B cell (primary cell): ENCODE data around the gene AEN. TPM values are rescaled to one million over a fixed set of nuclear protein-coding genes. Genes with fewer than 3 reads are reported as not detected.

Source experiments
- ATAC-seq: fragments of 200-7000 bp; cut with Tn5 transposase; one replicate; pipeline ENCODE4 v1.10.0; 2021; ENCODE audit warnings: low read depth, mild to moderate bottlenecking, moderate number of reproducible peaks, moderate library complexity
- CTCF ChIA-PET: fragments of 350-600 bp; sonication (Branson Sonifier 250); formaldehyde crosslinking; loops from one replicate; lab custom pipeline; 2021; ENCODE audit warnings: antibody characterized with exemption, inconsistent platforms; lab: Charles Lee
- POLR2A ChIA-PET: fragments of 350-600 bp; sonication (Branson Sonifier 250); formaldehyde crosslinking; loops from one replicate; lab custom pipeline; 2021; ENCODE audit warnings: antibody characterized with exemption; lab: Charles Lee
- DNase-seq: peaks from one replicate; pipeline ENCODE4 v3.0.0; 2013
- H2AFZ ChIP-seq: 2 replicates; pipeline ENCODE4 v1.6.1; 2012; ENCODE audit warnings: mild to moderate bottlenecking, low read depth, low read length; ENCODE audit not compliant: insufficient read depth, poor library complexity, severe bottlenecking
- H3K27ac ChIP-seq, 2 donors: 1 replicate in 1 of 2; 2 replicates in 1 of 2; pipeline ENCODE4 v1.5.1; 2012 to 2013; ENCODE audit warnings: low read length in 2 of 2, mild to moderate bottlenecking in 2 of 2, moderate library complexity in 1 of 2
- H3K27me3 ChIP-seq, 4 experiments: fragments of 200-600 bp in 1 of 4; sonication (generic) in 1 of 4; replicated peaks in 1 of 4; 1 replicate in 2 of 4; 2 replicates in 2 of 4; pipeline versions ENCODE4 v1.6.1 to v1.7.0; 2013 to 2016; ENCODE audit warnings: low read length in 3 of 4, mild to moderate bottlenecking in 2 of 4, mixed read lengths in 1 of 4, moderate library complexity in 1 of 4; ENCODE audit not compliant: insufficient read depth in 4 of 4, control insufficient read depth in 3 of 4; ENCODE audit errors: control extremely low read depth in 1 of 4
- H3K36me3 ChIP-seq, 2 experiments: replicated peaks in 1 of 2; 1 replicate in 1 of 2; 2 replicates in 1 of 2; pipeline versions ENCODE4 v1.6.1 to v1.7.1; 2013; ENCODE audit warnings: low read length in 1 of 2; ENCODE audit not compliant: insufficient read depth in 2 of 2, control insufficient read depth in 1 of 2; ENCODE audit errors: control extremely low read depth in 1 of 2, extremely low read depth in 1 of 2
- H3K4me1 ChIP-seq, 2 donors: fragments of 200-600 bp in 1 of 2; sonication (generic) in 1 of 2; 1 replicate in 1 of 2; 2 replicates in 1 of 2; pipeline versions ENCODE4 v1.5.1 to v1.6.1; 2013 to 2017; ENCODE audit warnings: low read length in 2 of 2; ENCODE audit not compliant: control insufficient read depth in 2 of 2, insufficient read depth in 2 of 2
- H3K4me2 ChIP-seq: replicated peaks from 2 replicates; pipeline ENCODE3; 2012; ENCODE audit warnings: mild to moderate bottlenecking, low read depth, low read length; ENCODE audit not compliant: poor library complexity, severe bottlenecking
- H3K4me3 ChIP-seq, 5 experiments: fragments of 200-600 bp in 1 of 5; sonication (generic) in 1 of 5; 1 replicate in 3 of 5; 2 replicates in 2 of 5; pipeline versions ENCODE4 v1.5.1 to v1.7.0; 2011 to 2016; ENCODE audit warnings: low read length in 4 of 5, mild to moderate bottlenecking in 4 of 5, low read depth in 2 of 5, control low read depth in 1 of 5, moderate library complexity in 1 of 5; ENCODE audit not compliant: insufficient read depth in 1 of 5; ENCODE audit errors: control extremely low read depth in 1 of 5, extremely low read depth in 1 of 5
- H3K79me2 ChIP-seq: fragments of 200-600 bp; sonication (generic); one replicate; pipeline ENCODE4 v1.6.0; 2016; ENCODE audit warnings: low read length; ENCODE audit not compliant: control insufficient read depth, insufficient read depth
- H3K9ac ChIP-seq: fragments of 200-600 bp; sonication (generic); 2 replicates; pipeline ENCODE4 v1.6.1; 2017; ENCODE audit warnings: mild to moderate bottlenecking, low read length, moderate library complexity
- H3K9me3 ChIP-seq, 3 donors: one replicate each; pipeline versions ENCODE4 v1.6.1 to v1.7.1; 2013; ENCODE audit warnings: low read length in 2 of 3; ENCODE audit not compliant: control insufficient read depth in 2 of 3, insufficient read depth in 1 of 3; ENCODE audit errors: control extremely low read depth in 1 of 3
- H4K20me1 ChIP-seq: 2 replicates; pipeline ENCODE4 v1.6.0; 2012; ENCODE audit warnings: mild to moderate bottlenecking, low read length; ENCODE audit not compliant: insufficient read depth, control insufficient read depth, poor library complexity, severe bottlenecking
- H3K27ac Mint-ChIP-seq: one replicate; pipeline ENCODE4 v1.8.0; 2021; ENCODE audit warnings: mixed read lengths
- H3K27me3 Mint-ChIP-seq: one replicate; pipeline ENCODE4 v1.8.0; 2021; ENCODE audit warnings: mixed read lengths
- H3K4me1 Mint-ChIP-seq: one replicate; pipeline ENCODE4 v1.8.0; 2021; ENCODE audit warnings: mixed read lengths
- H3K4me3 Mint-ChIP-seq: one replicate; pipeline ENCODE4 v1.8.0; 2021; ENCODE audit warnings: mixed read lengths
- H3K9me3 Mint-ChIP-seq: one replicate; pipeline ENCODE4 v1.8.0; 2022; ENCODE audit warnings: mixed read lengths; ENCODE audit not compliant: insufficient read depth
- EZH2 ChIP-seq: IDR thresholded peaks from 2 replicates; pipeline ENCODE4 v1.6.1; 2012; ENCODE audit warnings: borderline replicate concordance, low read depth, mild to moderate bottlenecking, moderate library complexity, low read length; ENCODE audit not compliant: insufficient read depth, poor library complexity, severe bottlenecking
- WGBS: methylation state at CpG from one replicate; pipeline ENCODE4 v1.1.5; 2013; ENCODE audit warnings: missing lambda C conversion rate; ENCODE audit not compliant: insufficient coverage; 5-methylcytosine and 5-hydroxymethylcytosine counted together
- intact Hi-C: fragments of 100-400 bp; cut with micrococcal nuclease; formaldehyde crosslinking; loops from one replicate; pipeline ENCODE4 v1.10.0; 2022
- polyA plus RNA-seq: library from polyadenylated mRNA; depleted of rRNA; stranded (reverse); fragments of >200 nt; gene quantifications from 2 replicates; pipeline ENCODE4 v1.2.3, GENCODE V29; 2012
- total RNA-seq, 2 donors: library from RNA; stranded (reverse); fragments of 120-200 nt in 1 of 2; gene quantifications; 1 replicate in 1 of 2; 2 replicates in 1 of 2; pipeline versions ENCODE4 v1.2.3 to v1.2.4, GENCODE V29; 2013 to 2022
- TF ChIP-seq, protein P1 (sequence below): fragments of 200-600 bp; IDR thresholded peaks from one replicate; pipeline ENCODE4 v1.8.0; 2022; ENCODE audit warnings: antibody characterized with exemption, mild to moderate bottlenecking

Gene AEN
- total and polyA plus RNA-seq, 2 donors (not counting 1 experiment from before 2014, with no cell fraction given) = 18.5 to 42.9 TPM

DNA sequence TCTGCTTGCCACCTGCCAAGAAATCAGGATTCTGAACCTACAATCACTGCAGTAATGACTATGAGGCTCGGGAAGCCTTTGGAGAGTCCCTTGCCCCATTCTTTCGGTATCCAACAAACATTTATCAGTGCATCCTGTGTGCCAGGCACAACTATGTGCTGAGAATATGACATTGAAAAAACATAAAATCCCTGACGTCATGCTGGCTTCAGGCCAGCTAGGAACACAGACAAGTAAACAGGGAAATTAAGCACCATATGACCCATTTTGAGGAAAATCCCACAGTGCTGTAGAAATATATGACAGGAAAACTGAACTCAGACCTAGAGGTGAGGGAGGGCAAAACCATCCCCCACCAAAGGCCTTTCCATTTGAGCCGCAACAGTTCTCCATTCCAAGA is 40.6 kb upstream of the AEN start:
- no peak for TF ChIP-seq EZH2
- TF ChIP-seq, protein P1, sequence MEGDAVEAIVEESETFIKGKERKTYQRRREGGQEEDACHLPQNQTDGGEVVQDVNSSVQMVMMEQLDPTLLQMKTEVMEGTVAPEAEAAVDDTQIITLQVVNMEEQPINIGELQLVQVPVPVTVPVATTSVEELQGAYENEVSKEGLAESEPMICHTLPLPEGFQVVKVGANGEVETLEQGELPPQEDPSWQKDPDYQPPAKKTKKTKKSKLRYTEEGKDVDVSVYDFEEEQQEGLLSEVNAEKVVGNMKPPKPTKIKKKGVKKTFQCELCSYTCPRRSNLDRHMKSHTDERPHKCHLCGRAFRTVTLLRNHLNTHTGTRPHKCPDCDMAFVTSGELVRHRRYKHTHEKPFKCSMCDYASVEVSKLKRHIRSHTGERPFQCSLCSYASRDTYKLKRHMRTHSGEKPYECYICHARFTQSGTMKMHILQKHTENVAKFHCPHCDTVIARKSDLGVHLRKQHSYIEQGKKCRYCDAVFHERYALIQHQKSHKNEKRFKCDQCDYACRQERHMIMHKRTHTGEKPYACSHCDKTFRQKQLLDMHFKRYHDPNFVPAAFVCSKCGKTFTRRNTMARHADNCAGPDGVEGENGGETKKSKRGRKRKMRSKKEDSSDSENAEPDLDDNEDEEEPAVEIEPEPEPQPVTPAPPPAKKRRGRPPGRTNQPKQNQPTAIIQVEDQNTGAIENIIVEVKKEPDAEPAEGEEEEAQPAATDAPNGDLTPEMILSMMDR = no peak
- Histone ChIP-seq H4K20me1 (no peaks in the 10 kb centered on the region), H3K9me3 (no peaks in the 10 kb centered on the region), H3K27me3 (no peaks in the 10 kb centered on the region), H2AFZ (no peak overlapping the region), H3K36me3 (no peaks in the 10 kb centered on the region), H3K79me2 (no peaks in the 10 kb centered on the region), H3K27ac (no peak overlapping the region), H3K4me3 (no peak overlapping the region), H3K9ac (no peak overlapping the region), H3K4me2 (no peak overlapping the region), H3K4me1 (no peaks in the 10 kb centered on the region)
- no peak for ATAC-seq
- Mint-ChIP-seq H3K4me1 (no peaks in the 10 kb centered on the region), H3K27me3 (no peaks in the 10 kb centered on the region), H3K9me3 (no peaks in the 10 kb centered on the region), H3K27ac (no peak overlapping the region), H3K4me3 (no peak overlapping the region)
- CTCF ChIA-PET = no interaction called here
- intact Hi-C loops = no loop called here
- WGBS = 76% methylated on average over 3 of the region's 4 CpGs
- POLR2A ChIA-PET = no interaction called here
- DNase-seq = no peak

DNA sequence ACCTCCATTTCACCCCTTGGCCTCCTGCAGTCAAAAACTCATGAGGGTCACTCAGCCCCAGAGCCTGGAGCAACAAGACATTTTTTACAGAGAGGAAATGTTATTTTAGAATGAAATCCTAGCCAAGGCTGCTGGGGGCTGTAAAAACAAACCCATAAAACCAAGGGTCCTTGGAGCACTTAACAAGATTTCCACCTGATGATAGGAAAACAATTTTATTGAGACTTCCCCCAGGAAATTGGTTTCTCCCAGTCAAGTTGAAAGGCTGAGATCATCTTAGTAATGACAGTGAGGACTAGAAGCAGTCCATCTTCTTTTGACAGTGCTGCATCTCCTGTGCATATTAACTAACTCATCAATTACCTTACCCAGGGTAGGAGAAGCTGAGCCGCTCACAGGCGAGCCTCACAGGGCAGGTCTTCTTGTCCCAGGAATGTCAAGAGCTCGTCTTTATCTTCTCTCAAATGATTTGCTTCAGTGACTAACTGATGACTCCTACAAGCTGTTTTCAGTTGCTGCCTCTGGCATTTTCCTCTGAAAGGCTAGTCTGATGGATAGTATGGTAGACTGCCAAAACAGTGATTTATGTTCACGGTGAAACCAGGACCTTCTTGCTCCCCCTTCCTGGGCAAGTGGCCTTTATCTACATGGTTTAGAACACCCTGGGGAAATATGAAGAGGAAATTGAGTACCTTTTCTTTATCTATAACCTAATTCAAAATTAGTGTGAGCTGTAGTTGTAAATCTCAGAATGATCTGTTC is 34.6 kb upstream of the AEN start:
- no peak for DNase-seq
- Histone ChIP-seq H3K79me2 (no peaks in the 10 kb centered on the region), H2AFZ (no peak overlapping the region), H3K4me2 (no peak overlapping the region), H3K27ac (no peak overlapping the region), H3K4me1 (no peaks in the 10 kb centered on the region), H3K36me3 (no peaks in the 10 kb centered on the region), H3K9me3 (no peaks in the 10 kb centered on the region), H3K9ac (no peak overlapping the region), H3K27me3 (no peaks in the 10 kb centered on the region), H3K4me3 (no peak overlapping the region), H4K20me1 (no peaks in the 10 kb centered on the region)
- no peak overlapping the region for H3K4me3 Mint-ChIP-seq
- POLR2A ChIA-PET = no interaction called here
- no peak overlapping the region for H3K27ac Mint-ChIP-seq
- H3K27me3 Mint-ChIP-seq = no peaks in the 10 kb centered on the region
- 89% methylated on average over 3 of the region's 4 CpGs for WGBS
- ATAC-seq = no peak
- CTCF ChIA-PET = no interaction called here
- TF ChIP-seq EZH2 = no peak
- TF ChIP-seq, protein P1 = no peak
- H3K4me1 Mint-ChIP-seq = no peaks in the 10 kb centered on the region
- intact Hi-C loops = no loop called here
- no peaks in the 10 kb centered on the region for H3K9me3 Mint-ChIP-seq
